A549 treated with CpdA at 1 μM for 4 hours (cell line): Measurements from ENCODE around the gene PCDHGA8. TPM values are rescaled to one million over a fixed set of nuclear protein-coding genes. Genes with fewer than 3 reads are reported as not detected.

Experiments used
- total RNA-seq: library from RNA; stranded (reverse); fragments of 200-300 nt; extraction: Qiagen RNA extraction; gene quantifications from 5 replicates; pipeline ENCODE4 v1.2.3, GENCODE V29; 2022; ENCODE audit warnings: low read depth

PCDHGA8 gene
- total RNA-seq, 1 experiment from 2014 or later, result 0.02 TPM

DNA sequence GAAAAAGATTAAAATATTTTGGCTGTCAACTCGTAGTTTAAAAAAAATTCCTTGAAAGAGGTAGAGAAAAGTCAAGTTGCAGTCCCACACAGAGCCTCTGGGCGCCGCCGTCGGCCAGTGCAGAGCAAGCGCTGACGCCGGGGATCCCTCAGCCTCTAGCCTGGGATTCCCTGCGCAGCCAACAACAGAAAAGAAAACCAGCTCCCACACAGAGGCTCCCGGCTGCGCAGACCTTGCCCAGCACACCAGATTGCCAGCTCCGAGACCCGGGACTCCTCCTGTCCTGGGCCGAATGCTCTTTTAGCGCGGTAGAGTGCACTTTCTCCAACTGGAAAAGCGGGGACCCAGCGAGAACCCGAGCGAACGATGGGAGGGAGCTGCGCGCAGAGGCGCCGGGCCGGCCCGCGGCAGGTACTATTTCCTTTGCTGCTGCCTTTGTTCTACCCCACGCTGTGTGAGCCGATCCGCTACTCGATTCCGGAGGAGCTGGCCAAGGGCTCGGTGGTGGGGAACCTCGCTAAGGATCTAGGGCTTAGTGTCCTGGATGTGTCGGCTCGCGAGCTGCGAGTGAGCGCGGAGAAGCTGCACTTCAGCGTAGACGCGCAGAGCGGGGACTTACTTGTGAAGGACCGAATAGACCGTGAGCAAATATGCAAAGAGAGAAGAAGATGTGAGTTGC, 25.2 kb downstream of the PCDHGA8 start, which contains the start of gene PCDHGB7:
Gene PCDHGB7 (plus strand): TSS at position 184 of the 679 bp plus-strand sequence. CDS start 183 bp downstream, at position 367.

DNA sequence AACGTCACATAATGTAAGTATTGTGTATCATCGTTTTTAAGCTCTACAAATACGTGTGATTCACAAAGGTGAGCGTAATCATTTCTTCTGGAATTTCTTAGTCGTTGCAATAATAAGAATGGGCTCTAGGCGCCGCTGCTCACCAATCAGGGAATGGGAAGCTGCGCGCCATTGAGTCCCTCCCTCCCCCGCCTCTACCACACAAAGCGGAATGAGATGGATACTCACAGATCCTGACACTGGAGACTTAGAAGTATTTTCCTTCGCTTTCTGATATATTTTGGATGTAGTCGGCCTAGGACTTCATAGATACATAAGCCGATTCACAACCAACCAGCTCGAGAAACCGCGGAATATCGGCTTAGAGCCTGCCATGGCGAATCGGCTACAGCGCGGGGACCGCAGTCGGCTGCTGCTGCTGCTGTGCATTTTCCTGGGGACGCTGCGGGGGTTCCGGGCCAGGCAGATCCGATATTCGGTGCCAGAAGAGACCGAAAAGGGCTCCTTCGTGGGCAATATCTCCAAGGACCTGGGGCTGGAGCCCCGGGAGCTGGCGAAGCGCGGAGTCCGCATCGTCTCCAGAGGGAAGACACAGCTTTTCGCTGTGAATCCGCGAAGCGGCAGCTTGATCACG, 28.5 kb downstream of the PCDHGA8 start, which contains the start of gene PCDHGA11:
Gene PCDHGA11 (plus strand): TSS at position 197 of the 634 bp plus-strand sequence. CDS start 177 bp downstream, at position 374.

DNA sequence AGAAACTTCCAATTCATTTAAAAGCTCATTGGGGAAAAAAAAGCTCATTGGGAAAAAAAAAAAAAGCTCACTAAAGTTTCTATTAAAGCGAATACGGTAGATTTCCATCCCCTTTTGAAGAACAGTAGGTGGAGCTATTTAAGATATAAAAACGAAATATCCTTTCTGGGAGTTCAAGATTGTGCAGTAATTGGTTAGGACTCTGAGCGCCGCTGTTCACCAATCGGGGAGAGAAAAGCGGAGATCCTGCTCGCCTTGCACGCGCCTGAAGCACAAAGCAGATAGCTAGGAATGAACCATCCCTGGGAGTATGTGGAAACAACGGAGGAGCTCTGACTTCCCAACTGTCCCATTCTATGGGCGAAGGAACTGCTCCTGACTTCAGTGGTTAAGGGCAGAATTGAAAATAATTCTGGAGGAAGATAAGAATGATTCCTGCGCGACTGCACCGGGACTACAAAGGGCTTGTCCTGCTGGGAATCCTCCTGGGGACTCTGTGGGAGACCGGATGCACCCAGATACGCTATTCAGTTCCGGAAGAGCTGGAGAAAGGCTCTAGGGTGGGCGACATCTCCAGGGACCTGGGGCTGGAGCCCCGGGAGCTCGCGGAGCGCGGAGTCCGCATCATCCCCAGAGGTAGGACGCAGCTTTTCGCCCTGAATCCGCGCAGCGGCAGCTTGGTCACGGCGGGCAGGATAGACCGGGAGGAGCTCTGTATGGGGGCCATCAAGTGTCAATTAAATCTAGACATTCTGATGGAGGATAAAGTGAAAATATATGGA, 38.1 kb downstream of the PCDHGA8 start, which contains the start of gene PCDHGA12:
Gene PCDHGA12 (plus strand): TSS at position 176 of the 782 bp plus-strand sequence. CDS start 253 bp downstream, at position 429.

Other genes starting within 250 kb of the PCDHGA8 start
- 0.89 to 1.2 TPM (median 1.1 TPM) in 5 replicates for gene PCDHB6, start 242.6 kb upstream of the PCDHGA8 start, total RNA-seq
- gene PCDHB7, start 220.0 kb upstream of the PCDHGA8 start, total RNA-seq, result 0.01 TPM in 1 of 5 replicates, not detected in the others
- gene PCDHB8, start 214.8 kb upstream of the PCDHGA8 start, total RNA-seq, result 0.24 to 0.42 TPM (median 0.37 TPM) in 5 replicates
- 0.05 to 0.10 TPM (median 0.08 TPM) in 4 of 5 replicates, not detected in the other for gene PCDHB16, start 210.2 kb upstream of the PCDHGA8 start, total RNA-seq
- 0.01 to 0.03 TPM in 2 of 5 replicates, not detected in the others for gene PCDHB9, start 205.5 kb upstream of the PCDHGA8 start, total RNA-seq
- gene PCDHB10, start 200.3 kb upstream of the PCDHGA8 start, total RNA-seq, result 0.03 to 0.06 TPM in 2 of 5 replicates, not detected in the others
- 0.06 to 0.14 TPM (median 0.09 TPM) in 5 replicates for gene PCDHB11, start 193.0 kb upstream of the PCDHGA8 start, total RNA-seq
- gene PCDHB12, start 183.9 kb upstream of the PCDHGA8 start, total RNA-seq, result 0.07 TPM in 1 of 5 replicates, not detected in the others
- gene PCDHB13, start 178.7 kb upstream of the PCDHGA8 start, total RNA-seq, result 0.02 to 0.08 TPM (median 0.07 TPM) in 5 replicates
- 0.06 to 0.13 TPM (median 0.09 TPM) in 5 replicates for gene PCDHB14, start 169.3 kb upstream of the PCDHGA8 start, total RNA-seq
- 0.05 to 0.07 TPM (median 0.06 TPM) in 4 of 5 replicates, not detected in the other for gene PCDHB15, start 147.2 kb upstream of the PCDHGA8 start, total RNA-seq
- gene SLC25A2, start 88.6 kb upstream of the PCDHGA8 start, total RNA-seq, result not detected in 5 replicates
- gene TAF7, start 71.8 kb upstream of the PCDHGA8 start, total RNA-seq, result 66.8 to 81.4 TPM (median 74.0 TPM) in 5 replicates
- 0.27 to 0.49 TPM (median 0.31 TPM) in 5 replicates for gene PCDHGA1, start 62.1 kb upstream of the PCDHGA8 start, total RNA-seq
- gene PCDHGA2, start 53.9 kb upstream of the PCDHGA8 start, total RNA-seq, result 0.44 to 0.73 TPM (median 0.59 TPM) in 5 replicates
- 0.05 to 0.09 TPM in 2 of 5 replicates, not detected in the others for gene PCDHGA3, start 48.8 kb upstream of the PCDHGA8 start, total RNA-seq
- gene PCDHGB1, start 42.5 kb upstream of the PCDHGA8 start, total RNA-seq, result 1.0 to 2.1 TPM (median 1.9 TPM) in 5 replicates
- 0.08 to 0.20 TPM (median 0.10 TPM) in 5 replicates for gene PCDHGA4, start 37.6 kb upstream of the PCDHGA8 start, total RNA-seq
- 0.07 to 0.19 TPM (median 0.17 TPM) in 5 replicates for gene PCDHGB2, start 32.6 kb upstream of the PCDHGA8 start, total RNA-seq
- 0.11 to 0.17 TPM (median 0.15 TPM) in 5 replicates for gene PCDHGA5, start 28.5 kb upstream of the PCDHGA8 start, total RNA-seq
- gene PCDHGB3, start 22.4 kb upstream of the PCDHGA8 start, total RNA-seq, result 0.15 to 0.35 TPM (median 0.20 TPM) in 5 replicates
- gene PCDHGA6, start 18.7 kb upstream of the PCDHGA8 start, total RNA-seq, result 0.13 to 0.28 TPM (median 0.22 TPM) in 5 replicates
- 0.72 to 1.3 TPM (median 0.96 TPM) in 5 replicates for gene PCDHGA7, start 9.9 kb upstream of the PCDHGA8 start, total RNA-seq
- 0.66 to 1.0 TPM (median 0.73 TPM) in 5 replicates for gene PCDHGB4, start 4.9 kb upstream of the PCDHGA8 start, total RNA-seq
- 1.9 to 2.8 TPM (median 2.4 TPM) in 5 replicates for gene PCDHGB5, start 5.3 kb downstream of the PCDHGA8 start, total RNA-seq
- gene PCDHGA9, start 10.1 kb downstream of the PCDHGA8 start, total RNA-seq, result 0.06 to 0.14 TPM (median 0.08 TPM) in 3 of 5 replicates, not detected in the others
- 0.06 to 0.12 TPM (median 0.09 TPM) in 4 of 5 replicates, not detected in the other for gene PCDHGB6, start 15.4 kb downstream of the PCDHGA8 start, total RNA-seq
- gene PCDHGA10, start 20.4 kb downstream of the PCDHGA8 start, total RNA-seq, result 0.01 TPM in 1 of 5 replicates, not detected in the others
- gene PCDHGB7, start 25.0 kb downstream of the PCDHGA8 start, total RNA-seq, result 0.03 to 0.16 TPM (median 0.07 TPM) in 5 replicates
- 0.02 TPM in 1 of 5 replicates, not detected in the others for gene PCDHGA11, start 28.4 kb downstream of the PCDHGA8 start, total RNA-seq
- gene PCDHGA12, start 37.9 kb downstream of the PCDHGA8 start, total RNA-seq, result 0.02 TPM in 1 of 5 replicates, not detected in the others
- 6.1 to 7.1 TPM (median 6.4 TPM) in 5 replicates for gene PCDHGC3, start 83.3 kb downstream of the PCDHGA8 start, total RNA-seq
- 0.02 to 0.15 TPM (median 0.05 TPM) in 3 of 5 replicates, not detected in the others for gene PCDHGC4, start 92.4 kb downstream of the PCDHGA8 start, total RNA-seq
- 0.05 TPM in 1 of 5 replicates, not detected in the others for gene PCDHGC5, start 96.4 kb downstream of the PCDHGA8 start, total RNA-seq
- 91.7 to 103 TPM (median 97.5 TPM) in 5 replicates for gene DIAPH1, start 226.4 kb downstream of the PCDHGA8 start, total RNA-seq
- gene HDAC3, start 244.2 kb downstream of the PCDHGA8 start, total RNA-seq, result 46.7 to 56.5 TPM (median 52.2 TPM) in 5 replicates
- gene RELL2, start 244.4 kb downstream of the PCDHGA8 start, total RNA-seq, result 4.3 to 5.2 TPM (median 4.6 TPM) in 5 replicates